ENCODE results near the gene EVPL. TPM values are rescaled to one million over a fixed set of nuclear protein-coding genes. Genes with fewer than 3 reads are reported as not detected.

The EVPL gene
- total RNA-seq (under 1 TPM in 4 of 10 donors, not detected in 6; 0.04 to 0.31 (median 0.05) TPM), polyA plus RNA-seq (under 1 TPM; 0.04 to 0.07 TPM)
- long read RNA-seq, donor 1, result 0 reads
- long read RNA-seq, donor 2, result 0 reads
- long read RNA-seq, donor 3, result 0 reads

GRCh38 chr17:76027159-76027839 lies at the start of gene EVPL:
Gene EVPL (minus strand): TSS chr17:76027306. CDS start chr17:76027198, 108 bp downstream.
- Histone ChIP-seq H3K27me3 (no peaks in the 10 kb centered on the region), H3K36me3 (no peaks in the 10 kb centered on the region), H3K27ac (no peak within 1 kb of the TSS), H3K4me3 (no peak within 1 kb of the TSS), H3K4me1 (peaks cover 0 to 11% (median 6%) of the 10 kb centered on the region in 9 donors), H3K9me3 (no peaks in the 10 kb centered on the region)
- intact Hi-C loops (cut with DNase I), result no loop called here
- DNase-seq (no peak), ATAC-seq (peak in 1 of 8 donors; percentile 23)
- 83 to 86% methylated on average over 24 of the region's 24 CpGs for WGBS, 2 donors
- TF ChIP-seq CTCF (IDR thresholded peaks at IDR 0.05), result no peak

- intact Hi-C loops (cut with DNase I), result no loop called here
- peak overlapping the region in 3 of 10 donors; percentile 12 to 23 (median 22) for H3K4me3 ChIP-seq
- no peak for ATAC-seq
- H3K9me3 ChIP-seq, result no peaks in the 10 kb centered on the region
- TF ChIP-seq CTCF (IDR thresholded peaks at IDR 0.05), result no peak
- H3K4me1 ChIP-seq, result peaks cover 4 to 65% (median 55%) of the 10 kb centered on the region in 9 donors
- no peak overlapping the region for H3K27ac ChIP-seq
- H3K36me3 ChIP-seq, result no peaks in the 10 kb centered on the region
- WGBS, 2 donors, result 2 to 5% methylated on average over 41 of the region's 41 CpGs
- DNase-seq, result no peak
- peaks cover 35 to 75% (median 62%) of the 10 kb centered on the region in 7 donors for H3K27me3 ChIP-seq
Measured at GRCh38 chr17:76076146-76076764, 49.1 kb upstream of the EVPL start.

- 3 to 4% methylated on average over 48 of the region's 48 CpGs for WGBS, 2 donors
- no peak for ATAC-seq
- H3K27ac ChIP-seq, result no peak overlapping the region
- H3K4me1 ChIP-seq, result peaks cover 7 to 68% (median 60%) of the 10 kb centered on the region in 9 donors
- intact Hi-C loops (cut with DNase I), result no loop called here
- H3K36me3 ChIP-seq, result no peaks in the 10 kb centered on the region
- no peak for DNase-seq
- TF ChIP-seq CTCF (IDR thresholded peaks at IDR 0.05), result peak in 2 of 9 donors; percentile 15 to 32
- H3K9me3 ChIP-seq, result no peaks in the 10 kb centered on the region
- peaks cover 35 to 73% (median 62%) of the 10 kb centered on the region in 7 donors for H3K27me3 ChIP-seq
- H3K4me3 ChIP-seq, result peak overlapping the region in 7 of 10 donors; percentile 3 to 25 (median 12)
Measured at GRCh38 chr17:76075364-76076145, 48.4 kb upstream of the EVPL start.

All from heart right ventricle (tissue), 16 donors.